Panc1 (cell line): ENCODE results near the gene KCNH5. TPM values are rescaled to one million over a fixed set of nuclear protein-coding genes. Genes with fewer than 3 reads are reported as not detected.
"Not testable (repeated sequence)": the region's sequence is repeated elsewhere in the genome, so short reads cannot be mapped to it uniquely, and the experiment has no call there.

Experiments
- ATAC-seq: fragments of 200-7000 bp; cut with Tn5 transposase; 2 replicates; pipeline ENCODE4 v1.9.1; 2020; ENCODE audit warnings: mild to moderate bottlenecking, moderate library complexity
- BruUV-seq: library from RNA; stranded (reverse); fragments of 400-500 nt; replicated peaks from 2 replicates; lab custom pipeline; 2021; lab: Mats Ljungman, UMichigan
- CTCF ChIA-PET: fragments of 300-600 bp; sonication (Branson Sonifier 250); formaldehyde crosslinking; loops from one replicate; lab custom pipeline; 2022; ENCODE audit warnings: antibody characterized with exemption; lab: Charles Lee
- POLR2A ChIA-PET: fragments of 300-600 bp; sonication (Branson Sonifier 250); formaldehyde crosslinking; loops from one replicate; lab custom pipeline; 2022; ENCODE audit warnings: antibody characterized with exemption; lab: Charles Lee
- DNase-seq: peaks from one replicate; pipeline ENCODE4 v3.0.0-alpha.2; 2010; ENCODE audit warnings: low read depth, low spot score
- H3K27ac ChIP-seq: 2 replicates; pipeline ENCODE4 v1.5.1; 2011; ENCODE audit warnings: mild to moderate bottlenecking, low read length, inconsistent platforms
- H3K27me3 ChIP-seq: fragments of 200-500 bp; sonication (Bioruptor generic); 2 replicates; pipeline ENCODE4 v1.6.0; 2014; ENCODE audit warnings: low read length, inconsistent platforms; ENCODE audit not compliant: control insufficient read depth, insufficient read depth
- H3K36me3 ChIP-seq: fragments of 200-500 bp; sonication (Bioruptor generic); 2 replicates; pipeline ENCODE4 v1.5.1; 2014; ENCODE audit warnings: inconsistent platforms, mild to moderate bottlenecking, low read length, moderate library complexity; ENCODE audit not compliant: control insufficient read depth, insufficient read depth
- H3K4me1 ChIP-seq: 2 replicates; pipeline ENCODE4 v1.5.1; 2011; ENCODE audit warnings: inconsistent platforms, mild to moderate bottlenecking, low read length, moderate library complexity; ENCODE audit not compliant: control insufficient read depth, insufficient read depth
- H3K4me3 ChIP-seq, 2 experiments: 2 replicates each; pipeline ENCODE4 v1.5.1; 2011 to 2012; ENCODE audit warnings: low read depth in 2 of 2, low read length in 2 of 2, mild to moderate bottlenecking in 2 of 2, inconsistent platforms in 1 of 2, moderate library complexity in 1 of 2
- H3K9me3 ChIP-seq: fragments of 200-500 bp; sonication (Bioruptor generic); 2 replicates; pipeline ENCODE4 v1.5.1; 2014; ENCODE audit warnings: low read depth, mild to moderate bottlenecking, inconsistent platforms, low read length, moderate library complexity; ENCODE audit not compliant: control insufficient read depth, insufficient read depth
- POLR2AphosphoS5 ChIP-seq: IDR thresholded peaks from 2 replicates; pipeline ENCODE4 v1.6.1; 2012; ENCODE audit warnings: mild to moderate bottlenecking, low read depth, low read length, moderate library complexity
- SIN3A ChIP-seq: IDR thresholded peaks from 2 replicates; pipeline ENCODE4 v1.6.1; 2012; ENCODE audit warnings: low read depth, mild to moderate bottlenecking, low read length, moderate library complexity, borderline replicate concordance; ENCODE audit not compliant: insufficient read depth
- TCF7L2 ChIP-seq: IDR thresholded peaks from 2 replicates; pipeline ENCODE4 v1.6.1; 2011; ENCODE audit warnings: mild to moderate bottlenecking, low read depth, low read length, inconsistent platforms
- in situ Hi-C: cut with HindIII; loops from 2 replicates; pipeline ENCODE4 v1.10.0; 2016; ENCODE audit warnings: low sequenced_read_pairs, low pct_unique_long_range_greater_than_20kb
- intact Hi-C: fragments of 100-400 bp; cut with micrococcal nuclease; formaldehyde crosslinking; loops from one replicate; pipeline ENCODE4 v1.10.0; 2022; ENCODE audit not compliant: unreplicated experiment
- total RNA-seq: library from RNA; stranded (reverse); gene quantifications from one replicate; pipeline ENCODE4 v1.2.1, GENCODE V29; 2021; ENCODE audit not compliant: unreplicated experiment
- TF ChIP-seq, protein P1 (sequence below): fragments of 450-650 bp; IDR thresholded peaks from 2 replicates; pipeline ENCODE4 v1.5.1; 2017; ENCODE audit warnings: mild to moderate bottlenecking
- TF ChIP-seq, protein P2 (sequence below), 2 experiments: IDR thresholded peaks; 2 replicates each; pipeline ENCODE4 v1.6.1; 2011 to 2012; ENCODE audit warnings: low read depth in 2 of 2, control low read depth in 1 of 2, low read length in 1 of 2, mild to moderate bottlenecking in 1 of 2, moderate library complexity in 1 of 2; ENCODE audit not compliant: insufficient read depth in 1 of 2

KCNH5 gene
- total RNA-seq, 1 experiment from 2014 or later: not detected

- DNase-seq (no peak), ATAC-seq (no peak)
- Histone ChIP-seq H3K27me3 (no peaks in the 10 kb centered on the region), H3K4me1 (no peaks in the 10 kb centered on the region), H3K27ac (no peak overlapping the region), H3K36me3 (no peaks in the 10 kb centered on the region), H3K9me3 (no peaks in the 10 kb centered on the region), H3K4me3 (no peak overlapping the region)
- intact Hi-C loops (no loop called here), in situ Hi-C loops (no loop called here)
- ChIA-PET POLR2A (no interaction called here), CTCF (no interaction called here)
- no peak for TF ChIP-seq SIN3A
- no peak for TF ChIP-seq POLR2AphosphoS5
- no peak for TF ChIP-seq TCF7L2
- TF ChIP-seq, protein P1, sequence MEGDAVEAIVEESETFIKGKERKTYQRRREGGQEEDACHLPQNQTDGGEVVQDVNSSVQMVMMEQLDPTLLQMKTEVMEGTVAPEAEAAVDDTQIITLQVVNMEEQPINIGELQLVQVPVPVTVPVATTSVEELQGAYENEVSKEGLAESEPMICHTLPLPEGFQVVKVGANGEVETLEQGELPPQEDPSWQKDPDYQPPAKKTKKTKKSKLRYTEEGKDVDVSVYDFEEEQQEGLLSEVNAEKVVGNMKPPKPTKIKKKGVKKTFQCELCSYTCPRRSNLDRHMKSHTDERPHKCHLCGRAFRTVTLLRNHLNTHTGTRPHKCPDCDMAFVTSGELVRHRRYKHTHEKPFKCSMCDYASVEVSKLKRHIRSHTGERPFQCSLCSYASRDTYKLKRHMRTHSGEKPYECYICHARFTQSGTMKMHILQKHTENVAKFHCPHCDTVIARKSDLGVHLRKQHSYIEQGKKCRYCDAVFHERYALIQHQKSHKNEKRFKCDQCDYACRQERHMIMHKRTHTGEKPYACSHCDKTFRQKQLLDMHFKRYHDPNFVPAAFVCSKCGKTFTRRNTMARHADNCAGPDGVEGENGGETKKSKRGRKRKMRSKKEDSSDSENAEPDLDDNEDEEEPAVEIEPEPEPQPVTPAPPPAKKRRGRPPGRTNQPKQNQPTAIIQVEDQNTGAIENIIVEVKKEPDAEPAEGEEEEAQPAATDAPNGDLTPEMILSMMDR: no peak
- TF ChIP-seq, protein P2, sequence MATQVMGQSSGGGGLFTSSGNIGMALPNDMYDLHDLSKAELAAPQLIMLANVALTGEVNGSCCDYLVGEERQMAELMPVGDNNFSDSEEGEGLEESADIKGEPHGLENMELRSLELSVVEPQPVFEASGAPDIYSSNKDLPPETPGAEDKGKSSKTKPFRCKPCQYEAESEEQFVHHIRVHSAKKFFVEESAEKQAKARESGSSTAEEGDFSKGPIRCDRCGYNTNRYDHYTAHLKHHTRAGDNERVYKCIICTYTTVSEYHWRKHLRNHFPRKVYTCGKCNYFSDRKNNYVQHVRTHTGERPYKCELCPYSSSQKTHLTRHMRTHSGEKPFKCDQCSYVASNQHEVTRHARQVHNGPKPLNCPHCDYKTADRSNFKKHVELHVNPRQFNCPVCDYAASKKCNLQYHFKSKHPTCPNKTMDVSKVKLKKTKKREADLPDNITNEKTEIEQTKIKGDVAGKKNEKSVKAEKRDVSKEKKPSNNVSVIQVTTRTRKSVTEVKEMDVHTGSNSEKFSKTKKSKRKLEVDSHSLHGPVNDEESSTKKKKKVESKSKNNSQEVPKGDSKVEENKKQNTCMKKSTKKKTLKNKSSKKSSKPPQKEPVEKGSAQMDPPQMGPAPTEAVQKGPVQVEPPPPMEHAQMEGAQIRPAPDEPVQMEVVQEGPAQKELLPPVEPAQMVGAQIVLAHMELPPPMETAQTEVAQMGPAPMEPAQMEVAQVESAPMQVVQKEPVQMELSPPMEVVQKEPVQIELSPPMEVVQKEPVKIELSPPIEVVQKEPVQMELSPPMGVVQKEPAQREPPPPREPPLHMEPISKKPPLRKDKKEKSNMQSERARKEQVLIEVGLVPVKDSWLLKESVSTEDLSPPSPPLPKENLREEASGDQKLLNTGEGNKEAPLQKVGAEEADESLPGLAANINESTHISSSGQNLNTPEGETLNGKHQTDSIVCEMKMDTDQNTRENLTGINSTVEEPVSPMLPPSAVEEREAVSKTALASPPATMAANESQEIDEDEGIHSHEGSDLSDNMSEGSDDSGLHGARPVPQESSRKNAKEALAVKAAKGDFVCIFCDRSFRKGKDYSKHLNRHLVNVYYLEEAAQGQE (IDR thresholded peaks at IDR 0.05; ENCODE audit: insufficient read depth in 1 of 2, low read depth in 2 of 2, low read length in 1 of 2): no peak
- BruUV-seq: no TSS peak
Observed at GRCh38 chr14:62792578-62792977, 252.7 kb downstream of the KCNH5 start.

DNA sequence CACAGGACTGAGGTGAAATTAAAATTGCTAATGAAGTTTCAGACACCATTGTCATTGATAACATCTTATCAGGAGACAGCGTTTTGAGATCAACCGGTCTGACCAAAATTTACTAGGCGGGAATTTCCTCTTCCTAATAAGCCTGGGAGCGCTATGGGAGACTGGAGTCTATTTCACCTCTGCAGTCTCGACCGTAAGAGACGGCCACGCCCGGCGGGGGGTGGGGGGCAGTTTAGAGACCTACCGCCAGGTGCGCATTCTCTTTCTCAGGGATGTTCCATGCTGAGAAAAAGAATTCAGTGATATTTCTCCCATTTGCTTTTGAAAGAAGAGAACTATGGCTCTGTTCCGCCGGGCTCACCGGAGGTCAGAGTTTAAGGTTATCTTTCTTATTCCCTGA lies 263.9 kb downstream of the KCNH5 start:
- H3K27ac ChIP-seq, BruUV-seq, in situ Hi-C loops, DNase-seq, ATAC-seq, H3K4me3 ChIP-seq, H3K4me1 ChIP-seq, H3K27me3 ChIP-seq, POLR2A ChIA-PET, H3K9me3 ChIP-seq, CTCF ChIA-PET, H3K36me3 ChIP-seq, intact Hi-C loops: not testable (repeated sequence)

- no peak for DNase-seq
- CTCF ChIA-PET: no interaction called here
Observed at GRCh38 chr14:62778852-62779251, 266.4 kb downstream of the KCNH5 start.

More at GRCh38 chr14:62778852-62779251, 266.4 kb downstream of the KCNH5 start:
- no peaks in the 10 kb centered on the region for H3K27me3 ChIP-seq
- POLR2A ChIA-PET: no interaction called here
- TF ChIP-seq SIN3A: no peak
- TF ChIP-seq, protein P2 (IDR thresholded peaks at IDR 0.05; ENCODE audit: insufficient read depth in 1 of 2, low read depth in 2 of 2, low read length in 1 of 2): no peak
- no peak for TF ChIP-seq TCF7L2
- TF ChIP-seq, protein P1: no peak
- in situ Hi-C loops: no loop called here
- no peak overlapping the region for H3K4me3 ChIP-seq
- intact Hi-C loops: no loop called here
- H3K36me3 ChIP-seq: no peaks in the 10 kb centered on the region
- no peak for ATAC-seq
- H3K4me1 ChIP-seq: no peaks in the 10 kb centered on the region
- H3K9me3 ChIP-seq: no peaks in the 10 kb centered on the region
- BruUV-seq: no TSS peak
- no peak overlapping the region for H3K27ac ChIP-seq
